ENCODE measurements around the gene JUP. TPM values are rescaled to one million over a fixed set of nuclear protein-coding genes. Genes with fewer than 3 reads are reported as not detected.

JUP gene
- total RNA-seq, 1 experiment from 2014 or later = 131 TPM

GRCh38 chr17:41766135-41766534, 20.4 kb downstream of the JUP start:
- Mint-ChIP-seq H3K27me3 (ENCODE audit: insufficient read depth, unreplicated experiment) (no peaks in the 10 kb centered on the region), H3K4me3 (ENCODE audit: unreplicated experiment) (no peak overlapping the region), H3K4me1 (ENCODE audit: insufficient read depth, unreplicated experiment) (no peaks in the 10 kb centered on the region), H3K27ac (ENCODE audit: low read depth, unreplicated experiment) (no peak overlapping the region), H3K9me3 (ENCODE audit: unreplicated experiment) (no peaks in the 10 kb centered on the region), H3K36me3 (ENCODE audit: insufficient read depth, unreplicated experiment) (peaks cover 90% of the 10 kb centered on the region)
- DNase-seq (ENCODE audit: unreplicated experiment) = no peak
- ChIA-PET POLR2A (interaction anchor here (0.6 to 1.2 kb wide), 2 partner anchors 78 to 1264 kb away, joined by 3 read pairs; partner anchors contain the start of gene TNS4), CTCF (interaction anchor here (0.6 to 0.9 kb wide), 2 partner anchors 10 to 20 kb away, joined by 4 read pairs; partner anchors contain the start of gene JUP)
- no TSS peak for BruUV-seq (replicated peaks)
- no peak for TF ChIP-seq CTCF (IDR thresholded peaks at IDR 0.05; ENCODE audit: unreplicated experiment)
- intact Hi-C loops (cut with micrococcal nuclease) = no loop called here

DNA sequence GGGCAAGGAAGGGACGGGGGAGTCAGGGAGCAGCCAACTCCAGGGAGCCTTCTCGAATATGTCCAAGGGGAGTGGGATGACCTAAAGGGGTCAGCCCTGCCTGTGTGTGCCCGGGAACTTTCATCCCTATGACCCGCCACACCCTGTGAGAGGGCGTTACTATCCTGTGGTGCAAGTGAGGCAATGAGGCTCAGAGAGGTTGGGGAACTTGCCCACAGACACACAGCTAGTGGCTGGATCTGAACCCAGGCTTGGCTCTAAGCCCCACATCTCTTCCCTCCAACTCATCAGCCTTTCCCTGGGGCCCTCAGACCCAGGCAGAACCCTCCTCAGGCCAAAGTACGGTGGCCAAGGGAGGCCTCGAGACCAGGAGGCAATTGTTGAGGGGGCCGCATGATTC, 23.2 kb downstream of the JUP start:
- H3K4me3 Mint-ChIP-seq (ENCODE audit: unreplicated experiment) = no peak overlapping the region
- H3K27me3 Mint-ChIP-seq (ENCODE audit: insufficient read depth, unreplicated experiment) = no peaks in the 10 kb centered on the region
- H3K27ac Mint-ChIP-seq (ENCODE audit: low read depth, unreplicated experiment) = no peak overlapping the region
- peaks cover 100% of the 10 kb centered on the region for H3K36me3 Mint-ChIP-seq (ENCODE audit: insufficient read depth, unreplicated experiment)
- no TSS peak for BruUV-seq (replicated peaks)
- no peaks in the 10 kb centered on the region for H3K4me1 Mint-ChIP-seq (ENCODE audit: insufficient read depth, unreplicated experiment)
- CTCF ChIA-PET = interaction anchor here (0.6 to 0.8 kb wide), 2 partner anchors 22 to 39 kb away, joined by 3 to 4 read pairs; no protein-coding TSS in a partner anchor
- POLR2A ChIA-PET = interaction anchor here (1.0 to 2.4 kb wide), 4 partner anchors 10 to 31 kb away, joined by 3 to 7 read pairs (median 4); no protein-coding TSS in a partner anchor
- H3K9me3 Mint-ChIP-seq (ENCODE audit: unreplicated experiment) = no peaks in the 10 kb centered on the region
- no peak for TF ChIP-seq CTCF (IDR thresholded peaks at IDR 0.05; ENCODE audit: unreplicated experiment)
- no peak for DNase-seq (ENCODE audit: unreplicated experiment)
- intact Hi-C loops (cut with micrococcal nuclease) = no loop called here

GRCh38 chr17:41762841-41763240, 23.7 kb downstream of the JUP start:
- no peak for DNase-seq (ENCODE audit: unreplicated experiment)
- CTCF ChIA-PET = interaction anchor here (0.6 to 0.7 kb wide), 2 partner anchors 23 to 39 kb away, joined by 3 to 4 read pairs; no protein-coding TSS in a partner anchor
- no TSS peak for BruUV-seq (replicated peaks)
- Mint-ChIP-seq H3K4me1 (ENCODE audit: insufficient read depth, unreplicated experiment) (no peaks in the 10 kb centered on the region), H3K27ac (ENCODE audit: low read depth, unreplicated experiment) (no peak overlapping the region), H3K27me3 (ENCODE audit: insufficient read depth, unreplicated experiment) (no peaks in the 10 kb centered on the region), H3K4me3 (ENCODE audit: unreplicated experiment) (no peak overlapping the region), H3K9me3 (ENCODE audit: unreplicated experiment) (no peaks in the 10 kb centered on the region), H3K36me3 (ENCODE audit: insufficient read depth, unreplicated experiment) (peaks cover 100% of the 10 kb centered on the region)
- intact Hi-C loops (cut with micrococcal nuclease) = no loop called here
- POLR2A ChIA-PET = interaction anchor here (0.5 to 2.4 kb wide), 3 partner anchors 10 to 30 kb away, joined by 3 to 7 read pairs (median 4); no protein-coding TSS in a partner anchor
- TF ChIP-seq CTCF (IDR thresholded peaks at IDR 0.05; ENCODE audit: unreplicated experiment) = no peak

- H3K4me3 Mint-ChIP-seq (ENCODE audit: unreplicated experiment) = no peak overlapping the region
- CTCF ChIA-PET = interaction anchor here (0.7 kb wide), 1 partner anchor 39 kb away, joined by 3 read pairs; no protein-coding TSS in a partner anchor
- intact Hi-C loops (cut with micrococcal nuclease) = no loop called here
- no peaks in the 10 kb centered on the region for H3K4me1 Mint-ChIP-seq (ENCODE audit: insufficient read depth, unreplicated experiment)
- DNase-seq (ENCODE audit: unreplicated experiment) = no peak
- no peak for TF ChIP-seq CTCF (IDR thresholded peaks at IDR 0.05; ENCODE audit: unreplicated experiment)
- POLR2A ChIA-PET = interaction anchor here (0.5 to 2.4 kb wide), 2 partner anchors 11 to 31 kb away, joined by 3 to 7 read pairs; no protein-coding TSS in a partner anchor
- no TSS peak for BruUV-seq (replicated peaks)
- no peaks in the 10 kb centered on the region for H3K27me3 Mint-ChIP-seq (ENCODE audit: insufficient read depth, unreplicated experiment)
- no peak overlapping the region for H3K27ac Mint-ChIP-seq (ENCODE audit: low read depth, unreplicated experiment)
- peaks cover 100% of the 10 kb centered on the region for H3K36me3 Mint-ChIP-seq (ENCODE audit: insufficient read depth, unreplicated experiment)
- H3K9me3 Mint-ChIP-seq (ENCODE audit: unreplicated experiment) = no peaks in the 10 kb centered on the region
Observed at GRCh38 chr17:41762391-41762790, 24.1 kb downstream of the JUP start.
